ENCODE results near the gene TCF12. TPM values are rescaled to one million over a fixed set of nuclear protein-coding genes. Genes with fewer than 3 reads are reported as not detected.

TCF12 gene
- total and polyA plus RNA-seq, 2 of the 8 experiments (the other 6 are each of a cell fraction or from before 2014, with no cell fraction given): 85.8 to 101 TPM

DNA sequence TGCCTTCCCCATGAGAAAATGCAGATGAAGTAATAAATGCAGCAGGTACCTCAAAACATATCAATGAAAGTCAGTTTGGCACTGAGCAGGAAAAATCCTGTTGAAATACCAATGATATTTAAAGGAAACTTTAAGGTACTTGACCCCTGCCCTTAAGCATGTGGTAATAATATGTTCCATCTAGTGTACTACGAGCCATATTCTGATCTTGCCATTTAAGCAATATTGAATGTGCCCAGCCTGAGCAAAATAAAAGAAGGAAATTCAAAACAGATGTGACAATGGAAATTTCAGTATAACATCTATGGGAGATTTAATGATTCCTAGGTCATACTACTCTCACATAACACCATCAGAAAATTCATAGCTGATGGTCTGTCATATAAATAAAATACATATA is 266.1 kb downstream of the TCF12 start:
- Histone ChIP-seq H4K5ac (ENCODE audit: insufficient read length, low read depth, low read length) (no peak overlapping the region), H3K4me2 (ENCODE audit: insufficient read depth in 1 of 2, low read depth in 2 of 2, low read length in 2 of 2) (no peak overlapping the region), H2AK5ac (ENCODE audit: low read depth, low read length) (no peak overlapping the region), H3K79me1 (ENCODE audit: low read depth, low read length) (no peaks in the 10 kb centered on the region), H3K4ac (replicated peaks; ENCODE audit: insufficient read length, low read depth, low read length) (no peak overlapping the region), H2AFZ (ENCODE audit: low read length) (no peak overlapping the region), H3K9ac (replicated peaks in 1 of 4; ENCODE audit: extremely low read depth in 1 of 4, low read depth in 3 of 4, low read length in 3 of 4) (no peak overlapping the region), H3K18ac (ENCODE audit: extremely low read depth, low read length) (no peak overlapping the region), H3K9me3 (ENCODE audit: insufficient read depth in 2 of 2, low read depth in 1 of 2, low read length in 1 of 2) (no peaks in the 10 kb centered on the region), H3K4me3 (ENCODE audit: extremely low read depth in 1 of 4, insufficient read depth in 2 of 4, low read depth in 3 of 4, low read length in 4 of 4) (no peak overlapping the region), H3K23me2 (ENCODE audit: low read depth, low read length) (no peaks in the 10 kb centered on the region), H3K79me2 (ENCODE audit: control insufficient read depth in 1 of 2, insufficient read depth in 2 of 2, low read length in 2 of 2) (no peaks in the 10 kb centered on the region), H4K20me1 (replicated peaks in 1 of 2; ENCODE audit: control insufficient read depth in 1 of 2, insufficient read depth in 2 of 2, low read length in 2 of 2) (no peaks in the 10 kb centered on the region), H4K8ac (ENCODE audit: extremely low read depth, insufficient read depth, low read length) (no peak overlapping the region), H2BK15ac (ENCODE audit: low read length) (no peak overlapping the region), H3K27ac (ENCODE audit: low read depth, low read length) (no peak overlapping the region), H3K36me3 (ENCODE audit: control insufficient read depth in 2 of 4, insufficient read depth in 4 of 4, low read length in 3 of 4) (no peaks in the 10 kb centered on the region), H2BK120ac (replicated peaks; ENCODE audit: low read depth, low read length) (no peak overlapping the region), H2BK20ac (ENCODE audit: low read length) (no peak overlapping the region), H3K14ac (ENCODE audit: insufficient read length) (no peak overlapping the region), H2BK5ac (ENCODE audit: low read depth, low read length) (no peak overlapping the region), H3K56ac (replicated peaks; ENCODE audit: insufficient read length, low read depth, low read length) (no peak overlapping the region), H3K27me3 (replicated peaks in 1 of 4; ENCODE audit: control insufficient read depth in 3 of 4, extremely low read depth in 1 of 4, insufficient read depth in 3 of 4, low read length in 3 of 4) (no peaks in the 10 kb centered on the region), H4K91ac (replicated peaks; ENCODE audit: insufficient read length, low read length) (no peak overlapping the region), H2BK12ac (ENCODE audit: low read depth, low read length) (no peak overlapping the region), H3K4me1 (replicated peaks in 1 of 4; ENCODE audit: control insufficient read depth in 3 of 4, insufficient read depth in 4 of 4, low read length in 3 of 4) (no peaks in the 10 kb centered on the region), H3K23ac (ENCODE audit: insufficient read length) (no peak overlapping the region)
- 90% methylated on average over 1 of the region's 1 CpG; no CpG with 5 or more reads in 1 of the 2 experiments for WGBS, 2 experiments (ENCODE audit: extremely low coverage in 1 of 2, insufficient coverage in 1 of 2, insufficient read length in 1 of 2, insufficient replicate concordance in 2 of 2, low coverage in 1 of 2, low lambda C conversion rate in 2 of 2, missing lambda C conversion rate in 1 of 2)
- FAIRE-seq: no peak
- no peak for DNase-seq (ENCODE audit: low read depth in 1 of 2, low spot score in 2 of 2)
- CTCF ChIA-PET (ENCODE audit: partially characterized antibody): interaction anchor here (0.5 to 0.7 kb wide), 2 partner anchors 38 to 99 kb away, joined by 3 to 4 read pairs; no protein-coding TSS in a partner anchor
- POLR2A ChIA-PET (ENCODE audit: partially characterized antibody): interaction anchor here (0.6 to 0.7 kb wide), 2 partner anchors 14 to 144 kb away, joined by 3 read pairs; no protein-coding TSS in a partner anchor
- TF ChIP-seq PHF8 (conservative IDR thresholded peaks at IDR 0.05; ENCODE audit: low read depth, low read length): no peak
- no peak for TF ChIP-seq RNF2 (IDR thresholded peaks at IDR 0.05; ENCODE audit: borderline replicate concordance, low read depth, low read length, missing control alignments, poor library complexity, severe bottlenecking)
- no peak for TF ChIP-seq TEAD4 (IDR thresholded peaks at IDR 0.05; ENCODE audit: low read depth, low read length)
- TF ChIP-seq TCF12 (IDR thresholded peaks at IDR 0.05; ENCODE audit: low read depth, low read length): no peak
- no peak for TF ChIP-seq SP4 (IDR thresholded peaks at IDR 0.05; ENCODE audit: low read length)
- no peak for TF ChIP-seq GTF2F1 (IDR thresholded peaks at IDR 0.05; ENCODE audit: borderline replicate concordance, low read depth, low read length)
- no peak for TF ChIP-seq CBX5 (IDR thresholded peaks at IDR 0.05; ENCODE audit: low read depth, low read length)
- no peak for TF ChIP-seq RAD21 (IDR thresholded peaks at IDR 0.05 in 1 of 2, conservative IDR thresholded peaks at IDR 0.05 in 1 of 2; ENCODE audit: low read depth in 2 of 2, low read length in 2 of 2)
- no peak for TF ChIP-seq SP1 (IDR thresholded peaks at IDR 0.05; ENCODE audit: low read depth, low read length)
- TF ChIP-seq EZH2 (IDR thresholded peaks at IDR 0.05; ENCODE audit: low read depth, low read length, severe bottlenecking): no peak
- TF ChIP-seq RFX5 (IDR thresholded peaks at IDR 0.05; ENCODE audit: borderline replicate concordance, low read depth, low read length): no peak
- no peak for TF ChIP-seq CHD1 (IDR thresholded peaks at IDR 0.05; ENCODE audit: low read depth, low read length)
- no peak for TF ChIP-seq HDAC2 (IDR thresholded peaks at IDR 0.05; ENCODE audit: borderline replicate concordance in 1 of 2, low read depth in 2 of 2, low read length in 2 of 2)
- no peak for TF ChIP-seq MAFK (IDR thresholded peaks at IDR 0.05; ENCODE audit: low read depth, low read length)
